SK-N-SH (cell line): ENCODE results near the gene AQP3. TPM values are rescaled to one million over a fixed set of nuclear protein-coding genes. Genes with fewer than 3 reads are reported as not detected.

ENCODE experiments used
- CTCF ChIA-PET: fragments of 300-600, 350-600 bp; formaldehyde crosslinking; extraction: SDS; loops from one replicate; lab custom pipeline; 2021; lab: Yijun Ruan, JAX
- POLR2A ChIA-PET: fragments of 350-600 bp; sonication (Branson Sonifier 250); formaldehyde crosslinking; extraction: SDS; loops from one replicate; lab custom pipeline; 2020; ENCODE audit warnings: antibody characterized with exemption, inconsistent platforms; lab: Yijun Ruan, JAX
- DNase-seq: peaks from one replicate; pipeline ENCODE4 v3.0.0; 2012
- H2AFZ ChIP-seq: fragments of 200-600 bp; sonication (generic); 2 replicates; pipeline ENCODE4 v1.8.1; 2016; ENCODE audit warnings: antibody characterized with exemption, mild to moderate bottlenecking, low read depth
- H3F3A ChIP-seq: fragments of 200-600 bp; sonication (generic); replicated peaks from 2 replicates; pipeline ENCODE3; 2016; ENCODE audit warnings: antibody characterized with exemption, mild to moderate bottlenecking; ENCODE audit not compliant: insufficient read depth
- H3K27ac ChIP-seq, 2 experiments: fragments of 200-500 bp in 1 of 2; fragments of 200-600 bp in 1 of 2; sonication (Bioruptor generic) in 1 of 2; sonication (generic), shearing (Covaris generic) in 1 of 2; 2 replicates each; pipeline versions ENCODE4 v1.5.1 to v1.6.1; 2014 to 2016; ENCODE audit warnings: low read depth in 2 of 2, inconsistent platforms in 1 of 2, low read length in 1 of 2, mild to moderate bottlenecking in 1 of 2, mixed read lengths in 1 of 2
- H3K27me3 ChIP-seq: fragments of 200-600 bp; sonication (generic), shearing (Covaris generic); 2 replicates; pipeline ENCODE4 v1.6.1; 2016; ENCODE audit warnings: mixed run types; ENCODE audit not compliant: insufficient read depth
- H3K36me3 ChIP-seq, 2 experiments: fragments of 200-500 bp in 1 of 2; fragments of 200-600 bp in 1 of 2; sonication (Bioruptor generic) in 1 of 2; sonication (generic) in 1 of 2; replicated peaks in 1 of 2; 2 replicates each; pipeline versions ENCODE3 to v1.5.1; 2014 to 2016; ENCODE audit warnings: low read length in 1 of 2, mild to moderate bottlenecking in 1 of 2; ENCODE audit not compliant: insufficient read depth in 2 of 2, control insufficient read depth in 1 of 2
- H3K4me1 ChIP-seq, 2 experiments: fragments of 200-500 bp in 1 of 2; fragments of 200-600 bp in 1 of 2; sonication (Bioruptor generic) in 1 of 2; sonication (generic), shearing (Covaris generic) in 1 of 2; 2 replicates each; pipeline versions ENCODE4 v1.5.1 to v1.6.1; 2014 to 2016; ENCODE audit warnings: low read depth in 1 of 2, low read length in 1 of 2, mixed run types in 1 of 2; ENCODE audit not compliant: insufficient read depth in 2 of 2, control insufficient read depth in 1 of 2
- H3K4me2 ChIP-seq: fragments of 200-600 bp; sonication (generic), shearing (Covaris generic); 2 replicates; pipeline ENCODE4 v1.6.1; 2017; ENCODE audit warnings: mixed run types
- H3K4me3 ChIP-seq, 2 experiments: fragments of 200-500 bp in 1 of 2; fragments of 200-600 bp in 1 of 2; sonication (Bioruptor generic) in 1 of 2; sonication (generic), shearing (Covaris generic) in 1 of 2; 2 replicates each; pipeline versions ENCODE4 v1.5.1 to v1.8.1; 2014 to 2016; ENCODE audit warnings: low read depth in 2 of 2, inconsistent platforms in 1 of 2, low read length in 1 of 2, mild to moderate bottlenecking in 1 of 2, mixed read lengths in 1 of 2, moderate library complexity in 1 of 2
- H3K79me2 ChIP-seq: fragments of 200-600 bp; sonication (generic); 2 replicates; pipeline ENCODE4 v1.8.1; 2017; ENCODE audit warnings: mild to moderate bottlenecking; ENCODE audit not compliant: insufficient read depth
- H3K9ac ChIP-seq: fragments of 200-600 bp; sonication (generic); 2 replicates; pipeline ENCODE4 v1.6.1; 2017; ENCODE audit warnings: mixed run types
- H3K9me2 ChIP-seq: fragments of 200-600 bp; sonication (generic); 2 replicates; pipeline ENCODE4 v1.6.1; 2017; ENCODE audit warnings: mixed run types
- H3K9me3 ChIP-seq: fragments of 200-600 bp; sonication (generic); 2 replicates; pipeline ENCODE4 v1.6.1; 2017; ENCODE audit warnings: mixed run types, mild to moderate bottlenecking, moderate library complexity
- H4K20me1 ChIP-seq: fragments of 200-600 bp; sonication (generic); 2 replicates; pipeline ENCODE4 v1.6.1; 2017; ENCODE audit warnings: mild to moderate bottlenecking, mixed run types; ENCODE audit not compliant: insufficient read depth
- CHD2 ChIP-seq: fragments of 150-350 bp; IDR thresholded peaks from 2 replicates; pipeline ENCODE4 v1.6.1; 2018; ENCODE audit warnings: low read length; ENCODE audit not compliant: partially characterized antibody
- ELF1 ChIP-seq: IDR thresholded peaks from 2 replicates; pipeline ENCODE4 v1.4.0; 2012
- EP300 ChIP-seq, 2 experiments: IDR thresholded peaks; 2 replicates each; pipeline versions ENCODE4 v1.4.0 to v1.6.1; 2012; ENCODE audit warnings: borderline replicate concordance in 1 of 2, low read depth in 1 of 2, low read length in 1 of 2
- FOSL2 ChIP-seq: IDR thresholded peaks from 2 replicates; pipeline ENCODE4 v1.4.0; 2012; ENCODE audit warnings: low read depth, mild to moderate bottlenecking, moderate library complexity, borderline replicate concordance
- GABPA ChIP-seq: IDR thresholded peaks from 2 replicates; pipeline ENCODE4 v1.4.0; 2012; ENCODE audit warnings: low read depth, mild to moderate bottlenecking
- NRF1 ChIP-seq: IDR thresholded peaks from 2 replicates; pipeline ENCODE4 v1.6.1; 2012; ENCODE audit warnings: low read depth, mild to moderate bottlenecking, low read length
- RFX5 ChIP-seq: IDR thresholded peaks from 2 replicates; pipeline ENCODE4 v1.6.1; 2012; ENCODE audit warnings: mild to moderate bottlenecking, improper control_type of control experiment, low read length
- SMC3 ChIP-seq: IDR thresholded peaks from 2 replicates; pipeline ENCODE4 v1.6.1; 2012; ENCODE audit warnings: low read depth, low read length, improper control_type of control experiment
- TCF12 ChIP-seq: IDR thresholded peaks from 2 replicates; pipeline ENCODE4 v1.4.0; 2012
- TEAD4 ChIP-seq: IDR thresholded peaks from 2 replicates; pipeline ENCODE4 v1.4.0; 2012; ENCODE audit warnings: mild to moderate bottlenecking, borderline replicate concordance; ENCODE audit not compliant: insufficient read depth
- WGBS: methylation state at CpG from one replicate; pipeline ENCODE4 v1.1.6; 2017; ENCODE audit warnings: low lambda C conversion rate; 5-methylcytosine and 5-hydroxymethylcytosine counted together
- polyA plus RNA-seq, 3 experiments: library from polyadenylated mRNA; depleted of rRNA; stranded (reverse); fragments of >200 nt; gene quantifications; 2 replicates each; pipeline ENCODE4 v1.2.3, GENCODE V29; 2012
- TF ChIP-seq, protein P1 (sequence below): fragments of 150-350 bp; IDR thresholded peaks from 2 replicates; pipeline ENCODE4 v1.6.1; 2016; ENCODE audit warnings: mild to moderate bottlenecking, low read depth, low read length
- TF ChIP-seq, protein P2 (sequence below): IDR thresholded peaks from 2 replicates; pipeline ENCODE4 v1.6.1; 2012; ENCODE audit warnings: mild to moderate bottlenecking, low read depth, low read length, moderate library complexity
- TF ChIP-seq, protein P3 (sequence below): fragments of 150-350 bp; IDR thresholded peaks from 2 replicates; pipeline ENCODE4 v1.6.1; 2017; ENCODE audit warnings: antibody characterized with exemption, low read length, low read depth, borderline replicate concordance

Gene AQP3
- polyA plus RNA-seq, 1 of the 3 experiments (the other 2 are of a cell fraction), result 0.64 TPM

DNA sequence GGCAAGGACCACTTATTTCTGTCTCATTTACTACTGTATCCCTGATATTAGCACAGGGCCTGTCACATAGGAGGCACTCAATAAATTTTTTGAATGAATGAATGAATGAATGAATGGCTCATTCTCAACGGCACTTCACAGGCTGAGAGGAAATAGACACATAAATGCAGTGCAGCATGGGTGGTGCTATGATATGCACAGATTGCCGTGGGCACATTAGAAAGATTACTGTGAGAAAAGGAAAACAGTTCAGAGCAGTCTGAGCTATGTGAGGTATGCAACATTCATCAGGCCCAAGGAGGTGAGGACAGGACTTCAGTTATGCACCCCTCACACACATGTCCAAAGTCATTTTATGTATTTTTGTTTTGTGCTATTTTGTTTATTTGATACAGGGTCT, 32.7 kb upstream of the AQP3 start:
- Histone ChIP-seq H3K27ac (no peak overlapping the region), H3K27me3 (no peaks in the 10 kb centered on the region), H3K4me1 (no peaks in the 10 kb centered on the region), H2AFZ (no peak overlapping the region), H3K36me3 (peaks cover 0 to 4% of the 10 kb centered on the region in 2 experiments), H3K4me2 (no peak overlapping the region), H3K79me2 (no peaks in the 10 kb centered on the region), H4K20me1 (no peaks in the 10 kb centered on the region), H3K9me2 (no peaks in the 10 kb centered on the region), H3F3A (peaks cover 7% of the 10 kb centered on the region), H3K9me3 (no peaks in the 10 kb centered on the region), H3K9ac (no peak overlapping the region), H3K4me3 (no peak overlapping the region)
- DNase-seq, result no peak
- CTCF ChIA-PET, result interaction anchor here (2.5 to 2.9 kb wide), 2 partner anchors 14 to 28 kb away, joined by 6 to 13 read pairs; no protein-coding TSS in a partner anchor
- TF ChIP-seq, protein P1, sequence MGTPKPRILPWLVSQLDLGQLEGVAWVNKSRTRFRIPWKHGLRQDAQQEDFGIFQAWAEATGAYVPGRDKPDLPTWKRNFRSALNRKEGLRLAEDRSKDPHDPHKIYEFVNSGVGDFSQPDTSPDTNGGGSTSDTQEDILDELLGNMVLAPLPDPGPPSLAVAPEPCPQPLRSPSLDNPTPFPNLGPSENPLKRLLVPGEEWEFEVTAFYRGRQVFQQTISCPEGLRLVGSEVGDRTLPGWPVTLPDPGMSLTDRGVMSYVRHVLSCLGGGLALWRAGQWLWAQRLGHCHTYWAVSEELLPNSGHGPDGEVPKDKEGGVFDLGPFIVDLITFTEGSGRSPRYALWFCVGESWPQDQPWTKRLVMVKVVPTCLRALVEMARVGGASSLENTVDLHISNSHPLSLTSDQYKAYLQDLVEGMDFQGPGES, result no peak
- TF ChIP-seq TCF12, result no peak
- TF ChIP-seq NRF1, result no peak
- TF ChIP-seq, protein P2, sequence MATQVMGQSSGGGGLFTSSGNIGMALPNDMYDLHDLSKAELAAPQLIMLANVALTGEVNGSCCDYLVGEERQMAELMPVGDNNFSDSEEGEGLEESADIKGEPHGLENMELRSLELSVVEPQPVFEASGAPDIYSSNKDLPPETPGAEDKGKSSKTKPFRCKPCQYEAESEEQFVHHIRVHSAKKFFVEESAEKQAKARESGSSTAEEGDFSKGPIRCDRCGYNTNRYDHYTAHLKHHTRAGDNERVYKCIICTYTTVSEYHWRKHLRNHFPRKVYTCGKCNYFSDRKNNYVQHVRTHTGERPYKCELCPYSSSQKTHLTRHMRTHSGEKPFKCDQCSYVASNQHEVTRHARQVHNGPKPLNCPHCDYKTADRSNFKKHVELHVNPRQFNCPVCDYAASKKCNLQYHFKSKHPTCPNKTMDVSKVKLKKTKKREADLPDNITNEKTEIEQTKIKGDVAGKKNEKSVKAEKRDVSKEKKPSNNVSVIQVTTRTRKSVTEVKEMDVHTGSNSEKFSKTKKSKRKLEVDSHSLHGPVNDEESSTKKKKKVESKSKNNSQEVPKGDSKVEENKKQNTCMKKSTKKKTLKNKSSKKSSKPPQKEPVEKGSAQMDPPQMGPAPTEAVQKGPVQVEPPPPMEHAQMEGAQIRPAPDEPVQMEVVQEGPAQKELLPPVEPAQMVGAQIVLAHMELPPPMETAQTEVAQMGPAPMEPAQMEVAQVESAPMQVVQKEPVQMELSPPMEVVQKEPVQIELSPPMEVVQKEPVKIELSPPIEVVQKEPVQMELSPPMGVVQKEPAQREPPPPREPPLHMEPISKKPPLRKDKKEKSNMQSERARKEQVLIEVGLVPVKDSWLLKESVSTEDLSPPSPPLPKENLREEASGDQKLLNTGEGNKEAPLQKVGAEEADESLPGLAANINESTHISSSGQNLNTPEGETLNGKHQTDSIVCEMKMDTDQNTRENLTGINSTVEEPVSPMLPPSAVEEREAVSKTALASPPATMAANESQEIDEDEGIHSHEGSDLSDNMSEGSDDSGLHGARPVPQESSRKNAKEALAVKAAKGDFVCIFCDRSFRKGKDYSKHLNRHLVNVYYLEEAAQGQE, result no peak
- 87% methylated on average over 2 of the region's 2 CpGs for WGBS
- POLR2A ChIA-PET, result no interaction called here

DNA sequence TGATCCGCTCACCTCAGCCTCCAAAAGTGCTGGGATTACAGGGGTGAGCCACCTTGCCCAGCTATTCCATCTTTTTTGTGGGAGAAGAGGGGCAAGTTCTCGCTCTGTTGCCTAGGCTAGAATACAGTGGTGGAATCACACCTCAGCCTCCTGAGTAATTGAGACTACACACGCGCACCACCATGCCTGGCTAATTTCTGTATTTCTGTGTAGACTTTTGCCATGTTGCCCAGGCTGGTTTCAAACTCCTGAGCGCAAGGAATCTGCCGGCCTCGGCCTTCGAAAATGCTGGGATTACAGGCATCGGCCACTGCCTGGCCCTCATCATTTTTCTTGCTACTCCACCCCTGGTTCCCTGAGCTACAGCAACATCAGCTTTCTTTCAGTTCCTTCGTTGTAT, 29.1 kb upstream of the AQP3 start:
- no peak overlapping the region for H2AFZ ChIP-seq
- no peak overlapping the region for H3K4me3 ChIP-seq
- H3K27ac ChIP-seq, result no peak overlapping the region
- peaks cover 27% of the 10 kb centered on the region for H3K79me2 ChIP-seq
- H3K4me1 ChIP-seq, result peaks cover 0 to 11% of the 10 kb centered on the region in 2 experiments; a peak in 1 of 4 replicates
- no peaks in the 10 kb centered on the region for H3K9me2 ChIP-seq
- H3K27me3 ChIP-seq, result no peaks in the 10 kb centered on the region
- no peak overlapping the region for H3K4me2 ChIP-seq
- H4K20me1 ChIP-seq, result no peaks in the 10 kb centered on the region
- ChIA-PET POLR2A (no interaction called here), CTCF (interaction anchor here (0.6 to 2.7 kb wide), 6 partner anchors 10 to 171 kb away, joined by 3 to 14 read pairs (median 3); no protein-coding TSS in a partner anchor)
- H3K36me3 ChIP-seq, result peaks cover 8 to 9% of the 10 kb centered on the region in 2 experiments
- no peak overlapping the region for H3K9ac ChIP-seq
- 95% methylated on average over 10 of the region's 10 CpGs for WGBS
- DNase-seq, result no peak
- peaks cover 7% of the 10 kb centered on the region for H3F3A ChIP-seq
- no peaks in the 10 kb centered on the region for H3K9me3 ChIP-seq
- TF ChIP-seq, protein P3, sequence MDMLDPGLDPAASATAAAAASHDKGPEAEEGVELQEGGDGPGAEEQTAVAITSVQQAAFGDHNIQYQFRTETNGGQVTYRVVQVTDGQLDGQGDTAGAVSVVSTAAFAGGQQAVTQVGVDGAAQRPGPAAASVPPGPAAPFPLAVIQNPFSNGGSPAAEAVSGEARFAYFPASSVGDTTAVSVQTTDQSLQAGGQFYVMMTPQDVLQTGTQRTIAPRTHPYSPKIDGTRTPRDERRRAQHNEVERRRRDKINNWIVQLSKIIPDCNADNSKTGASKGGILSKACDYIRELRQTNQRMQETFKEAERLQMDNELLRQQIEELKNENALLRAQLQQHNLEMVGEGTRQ, result no peak
- TF ChIP-seq ELF1 (no peak), EP300 (IDR thresholded peaks at IDR 0.05; ENCODE audit: borderline replicate concordance in 1 of 2, low read depth in 1 of 2, low read length in 1 of 2) (no peak), SMC3 (no peak), RFX5 (no peak), TEAD4 (no peak), FOSL2 (no peak), GABPA (no peak), CHD2 (no peak)
- TF ChIP-seq, protein P2, result no peak
- TF ChIP-seq, protein P1, result no peak
